Measurements from ENCODE around the gene PDCD7. TPM values are rescaled to one million over a fixed set of nuclear protein-coding genes. Genes with fewer than 3 reads are reported as not detected.

PDCD7 gene
- total RNA-seq, 1 experiment from 2014 or later = 31.6 TPM

DNA sequence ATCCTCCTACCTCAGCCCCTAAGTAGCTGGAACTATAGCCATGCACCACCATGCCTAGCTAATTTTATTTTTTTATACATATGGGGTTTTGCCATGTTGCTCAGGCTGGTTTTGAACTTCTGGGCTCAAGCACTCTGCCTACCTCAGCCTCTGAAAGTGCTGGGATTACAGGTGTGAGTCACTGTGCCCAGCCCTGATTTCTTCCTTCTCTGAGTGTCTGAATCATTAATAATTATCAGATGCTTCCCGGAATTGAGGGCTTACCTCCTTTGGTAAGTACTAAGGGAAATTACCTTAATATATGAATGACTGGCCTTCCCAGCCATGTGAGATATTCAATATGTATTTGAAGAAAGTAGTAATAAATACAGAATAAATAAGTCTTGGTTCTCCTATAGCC, 44.3 kb upstream of the PDCD7 start:
- CTCF ChIA-PET = no interaction called here
- Histone ChIP-seq H3K79me2 (ENCODE audit: insufficient read depth, low read length) (peaks cover 52% of the 10 kb centered on the region), H3K27me3 (ENCODE audit: insufficient read depth, low read length) (no peaks in the 10 kb centered on the region), H4K20me1 (ENCODE audit: insufficient read depth) (no peaks in the 10 kb centered on the region), H3K9ac (ENCODE audit: low read length) (no peak overlapping the region), H3K9me3 (ENCODE audit: control insufficient read depth in 1 of 2, insufficient read depth in 1 of 2, low read depth in 1 of 2, low read length in 2 of 2) (no peaks in the 10 kb centered on the region), H2AFZ (ENCODE audit: low read depth, low read length, poor library complexity, severe bottlenecking) (no peak overlapping the region), H3K27ac (ENCODE audit: low read depth, low read length) (no peak overlapping the region), H3K36me3 (ENCODE audit: control insufficient read depth in 1 of 2, insufficient read depth in 2 of 2, low read length in 2 of 2) (peaks cover 35 to 37% of the 10 kb centered on the region in 2 experiments), H3K9me2 (ENCODE audit: insufficient read depth) (no peaks in the 10 kb centered on the region), H3K4me1 (ENCODE audit: control insufficient read depth in 1 of 2, insufficient read depth in 2 of 2, low read length in 2 of 2) (peaks cover 0 to 8% of the 10 kb centered on the region in 2 experiments; a peak in 1 of 4 replicates), H3K4me3 (replicated peaks in 1 of 2; ENCODE audit: low read depth in 1 of 2, low read length in 2 of 2) (no peak overlapping the region), H3K4me2 (ENCODE audit: low read length) (no peak overlapping the region)
- RAD21 ChIA-PET (ENCODE audit: low non-redundant PET in 1 of 2, low total read pairs in 2 of 2, uncharacterized antibody in 2 of 2, unreplicated experiment in 2 of 2) = no interaction called here
- BruUV-seq (replicated peaks) = no TSS peak
- POLR2A ChIA-PET = no interaction called here
- TF ChIP-seq EZH2phosphoT487 (IDR thresholded peaks at IDR 0.05; ENCODE audit: borderline replicate concordance) (no peak), FOSL1 (IDR thresholded peaks at IDR 0.05; ENCODE audit: low read depth) (peak; percentile 25; the same call in 1 of the 2 replicates), SRF (IDR thresholded peaks at IDR 0.05; ENCODE audit: low read depth) (no peak)
- ATAC-seq (no peak), DNase-seq (ENCODE audit: low read depth, low spot score) (no peak)
- intact Hi-C loops (cut with micrococcal nuclease) = loop anchor here (5.0 kb wide), 1 partner anchor 126 kb away; no protein-coding TSS in a partner anchor

DNA sequence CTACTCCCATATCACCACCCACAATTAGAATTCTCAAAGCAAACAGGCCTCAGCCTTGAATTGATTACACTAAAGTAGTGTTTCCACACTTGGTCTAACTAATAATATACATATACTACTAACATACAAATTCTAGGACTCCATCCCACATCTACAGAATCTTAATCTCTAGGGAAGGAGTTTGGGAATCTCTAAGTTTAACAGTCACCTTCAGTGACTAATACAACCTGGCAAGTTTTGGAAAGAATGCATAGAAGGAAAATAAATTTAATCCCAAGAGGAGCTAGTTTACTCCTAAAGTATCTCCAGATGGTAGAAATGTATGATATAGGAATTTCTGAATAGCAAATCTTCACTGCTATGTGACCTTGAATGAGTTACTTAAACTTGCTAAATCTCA, 42.4 kb upstream of the PDCD7 start:
- H3K27me3 ChIP-seq (ENCODE audit: insufficient read depth, low read length) = no peaks in the 10 kb centered on the region
- H3K4me2 ChIP-seq (ENCODE audit: low read length) = no peak overlapping the region
- ChIA-PET CTCF (no interaction called here), RAD21 (ENCODE audit: low non-redundant PET in 1 of 2, low total read pairs in 2 of 2, uncharacterized antibody in 2 of 2, unreplicated experiment in 2 of 2) (no interaction called here), POLR2A (no interaction called here)
- H3K79me2 ChIP-seq (ENCODE audit: insufficient read depth, low read length) = peaks cover 40% of the 10 kb centered on the region
- H3K4me1 ChIP-seq (ENCODE audit: control insufficient read depth in 1 of 2, insufficient read depth in 2 of 2, low read length in 2 of 2) = peaks cover 0 to 8% of the 10 kb centered on the region in 2 experiments; a peak in 1 of 4 replicates
- no peak overlapping the region for H3K27ac ChIP-seq (ENCODE audit: low read depth, low read length)
- no peaks in the 10 kb centered on the region for H3K9me3 ChIP-seq (ENCODE audit: control insufficient read depth in 1 of 2, insufficient read depth in 1 of 2, low read depth in 1 of 2, low read length in 2 of 2)
- no peaks in the 10 kb centered on the region for H3K9me2 ChIP-seq (ENCODE audit: insufficient read depth)
- no peak overlapping the region for H3K4me3 ChIP-seq (replicated peaks in 1 of 2; ENCODE audit: low read depth in 1 of 2, low read length in 2 of 2)
- no peak overlapping the region for H3K9ac ChIP-seq (ENCODE audit: low read length)
- peaks cover 32 to 42% of the 10 kb centered on the region in 2 experiments for H3K36me3 ChIP-seq (ENCODE audit: control insufficient read depth in 1 of 2, insufficient read depth in 2 of 2, low read length in 2 of 2)
- no peaks in the 10 kb centered on the region for H4K20me1 ChIP-seq (ENCODE audit: insufficient read depth)
- ATAC-seq (no peak), DNase-seq (ENCODE audit: low read depth, low spot score) (no peak)
- no peak overlapping the region for H2AFZ ChIP-seq (ENCODE audit: low read depth, low read length, poor library complexity, severe bottlenecking)
- BruUV-seq (replicated peaks) = no TSS peak
- intact Hi-C loops (cut with micrococcal nuclease) = loop anchor here (5.0 kb wide), 1 partner anchor 124 kb away; no protein-coding TSS in a partner anchor
- TF ChIP-seq CEBPB (IDR thresholded peaks at IDR 0.05; ENCODE audit: low read depth) (no peak), EGR1 (IDR thresholded peaks at IDR 0.05; ENCODE audit: low read depth) (no peak), RAD21 (IDR thresholded peaks at IDR 0.05; ENCODE audit: low read depth) (no peak), ZFX (IDR thresholded peaks at IDR 0.05) (no peak), POLR2A (IDR thresholded peaks at IDR 0.05; ENCODE audit: borderline replicate concordance, extremely low read depth, insufficient read depth, insufficient read length) (no peak), ZNF274 (IDR thresholded peaks at IDR 0.05; ENCODE audit: low read depth, low read length) (no peak), EZH2 (IDR thresholded peaks at IDR 0.05) (no peak), JUND (IDR thresholded peaks at IDR 0.05) (no peak), SIN3A (IDR thresholded peaks at IDR 0.05; ENCODE audit: low read depth) (no peak), TCF7L2 (IDR thresholded peaks at IDR 0.05; ENCODE audit: borderline replicate concordance, extremely low read depth, insufficient read depth, insufficient read length) (no peak), ELF1 (IDR thresholded peaks at IDR 0.05; ENCODE audit: borderline replicate concordance, low read depth) (no peak)
- TF ChIP-seq, protein P1, sequence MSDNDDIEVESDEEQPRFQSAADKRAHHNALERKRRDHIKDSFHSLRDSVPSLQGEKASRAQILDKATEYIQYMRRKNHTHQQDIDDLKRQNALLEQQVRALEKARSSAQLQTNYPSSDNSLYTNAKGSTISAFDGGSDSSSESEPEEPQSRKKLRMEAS (IDR thresholded peaks at IDR 0.05) = no peak
- TF ChIP-seq, protein P2, sequence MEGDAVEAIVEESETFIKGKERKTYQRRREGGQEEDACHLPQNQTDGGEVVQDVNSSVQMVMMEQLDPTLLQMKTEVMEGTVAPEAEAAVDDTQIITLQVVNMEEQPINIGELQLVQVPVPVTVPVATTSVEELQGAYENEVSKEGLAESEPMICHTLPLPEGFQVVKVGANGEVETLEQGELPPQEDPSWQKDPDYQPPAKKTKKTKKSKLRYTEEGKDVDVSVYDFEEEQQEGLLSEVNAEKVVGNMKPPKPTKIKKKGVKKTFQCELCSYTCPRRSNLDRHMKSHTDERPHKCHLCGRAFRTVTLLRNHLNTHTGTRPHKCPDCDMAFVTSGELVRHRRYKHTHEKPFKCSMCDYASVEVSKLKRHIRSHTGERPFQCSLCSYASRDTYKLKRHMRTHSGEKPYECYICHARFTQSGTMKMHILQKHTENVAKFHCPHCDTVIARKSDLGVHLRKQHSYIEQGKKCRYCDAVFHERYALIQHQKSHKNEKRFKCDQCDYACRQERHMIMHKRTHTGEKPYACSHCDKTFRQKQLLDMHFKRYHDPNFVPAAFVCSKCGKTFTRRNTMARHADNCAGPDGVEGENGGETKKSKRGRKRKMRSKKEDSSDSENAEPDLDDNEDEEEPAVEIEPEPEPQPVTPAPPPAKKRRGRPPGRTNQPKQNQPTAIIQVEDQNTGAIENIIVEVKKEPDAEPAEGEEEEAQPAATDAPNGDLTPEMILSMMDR (IDR thresholded peaks at IDR 0.05 in 2 of 3, conservative IDR thresholded peaks at IDR 0.05 in 1 of 3; ENCODE audit: borderline replicate concordance in 1 of 3, insufficient read depth in 1 of 3, low read depth in 2 of 3, low read length in 2 of 3) = no peak
- TF ChIP-seq, protein P3, sequence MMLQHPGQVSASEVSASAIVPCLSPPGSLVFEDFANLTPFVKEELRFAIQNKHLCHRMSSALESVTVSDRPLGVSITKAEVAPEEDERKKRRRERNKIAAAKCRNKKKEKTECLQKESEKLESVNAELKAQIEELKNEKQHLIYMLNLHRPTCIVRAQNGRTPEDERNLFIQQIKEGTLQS (IDR thresholded peaks at IDR 0.05) = no peak
- TF ChIP-seq, protein P4, sequence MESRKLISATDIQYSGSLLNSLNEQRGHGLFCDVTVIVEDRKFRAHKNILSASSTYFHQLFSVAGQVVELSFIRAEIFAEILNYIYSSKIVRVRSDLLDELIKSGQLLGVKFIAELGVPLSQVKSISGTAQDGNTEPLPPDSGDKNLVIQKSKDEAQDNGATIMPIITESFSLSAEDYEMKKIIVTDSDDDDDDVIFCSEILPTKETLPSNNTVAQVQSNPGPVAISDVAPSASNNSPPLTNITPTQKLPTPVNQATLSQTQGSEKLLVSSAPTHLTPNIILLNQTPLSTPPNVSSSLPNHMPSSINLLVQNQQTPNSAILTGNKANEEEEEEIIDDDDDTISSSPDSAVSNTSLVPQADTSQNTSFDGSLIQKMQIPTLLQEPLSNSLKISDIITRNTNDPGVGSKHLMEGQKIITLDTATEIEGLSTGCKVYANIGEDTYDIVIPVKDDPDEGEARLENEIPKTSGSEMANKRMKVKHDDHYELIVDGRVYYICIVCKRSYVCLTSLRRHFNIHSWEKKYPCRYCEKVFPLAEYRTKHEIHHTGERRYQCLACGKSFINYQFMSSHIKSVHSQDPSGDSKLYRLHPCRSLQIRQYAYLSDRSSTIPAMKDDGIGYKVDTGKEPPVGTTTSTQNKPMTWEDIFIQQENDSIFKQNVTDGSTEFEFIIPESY (IDR thresholded peaks at IDR 0.05; ENCODE audit: extremely low read depth, insufficient replicate concordance, low read length) = no peak
